K562 (cell line): Measurements from ENCODE around the gene HCRT. TPM values are rescaled to one million over a fixed set of nuclear protein-coding genes. Genes with fewer than 3 reads are reported as not detected.

Experiments
- ATAC-seq: fragments of 200-7000 bp; cut with Tn5 transposase; 3 replicates; pipeline ENCODE4 v1.9.1; 2020; ENCODE audit warnings: moderate library complexity
- BruUV-seq: library from RNA; stranded (reverse); fragments of 400-500 nt; replicated peaks from 2 replicates; lab custom pipeline; 2021; lab: Mats Ljungman, UMichigan
- CTCF ChIA-PET: fragments of 300-600 bp; formaldehyde crosslinking; extraction: SDS; loops from one replicate; lab custom pipeline; 2021; ENCODE audit warnings: low intra/inter-chr PET ratio; lab: Yijun Ruan, JAX
- POLR2A ChIA-PET: fragments of 300-600, 350-650 bp; sonication (Branson Sonifier 250); formaldehyde crosslinking; extraction: SDS; loops from one replicate; lab custom pipeline; 2021; ENCODE audit warnings: antibody characterized with exemption, inconsistent platforms; lab: Yijun Ruan, JAX
- DNase-seq, 4 experiments: peaks; one replicate each; pipeline versions ENCODE4 v3.0.0 to v3.0.0-alpha.2; 2011 to 2018; ENCODE audit warnings: low spot score in 3 of 4, mixed read lengths in 3 of 4; ENCODE audit errors: extremely low read depth in 1 of 4
- FAIRE-seq: peaks from 2 replicates; lab custom pipeline; 2011; peaks lifted over from hg19 to GRCh38; lab: Jason Lieb, UNC
- H2AFZ ChIP-seq: 2 replicates; pipeline ENCODE4 v1.6.0; 2011; ENCODE audit warnings: low read depth, low read length, control low read depth, inconsistent platforms
- H3K27ac ChIP-seq: fragments of 200-600 bp; 3 replicates; pipeline ENCODE4 v1.8.0; 2011; ENCODE audit warnings: low read depth, mild to moderate bottlenecking, control low read depth, inconsistent platforms, low read length, moderate library complexity, mixed read lengths; ENCODE audit errors: extremely low read depth
- H3K27me3 ChIP-seq, 2 experiments: fragments of 300-600 bp in 1 of 2; 2 replicates in 1 of 2; 3 replicates in 1 of 2; pipeline versions ENCODE4 v1.6.0 to v1.8.0; 2011; ENCODE audit warnings: inconsistent platforms in 2 of 2, low read length in 2 of 2, mild to moderate bottlenecking in 1 of 2, mixed read lengths in 1 of 2, moderate library complexity in 1 of 2; ENCODE audit not compliant: control insufficient read depth in 2 of 2, insufficient read depth in 2 of 2
- H3K36me3 ChIP-seq: fragments of 300-600 bp; 3 replicates; pipeline ENCODE4 v1.8.0; 2011; ENCODE audit warnings: mild to moderate bottlenecking, low read length, inconsistent platforms; ENCODE audit not compliant: control insufficient read depth, insufficient read depth
- H3K4me1 ChIP-seq, 2 experiments: fragments of 200-600 bp in 1 of 2; replicated peaks in 1 of 2; 2 replicates in 1 of 2; 3 replicates in 1 of 2; pipeline versions ENCODE4 v1.5.1 to v1.8.0; 2011; ENCODE audit warnings: inconsistent platforms in 2 of 2, low read length in 2 of 2, mild to moderate bottlenecking in 1 of 2, mixed read lengths in 1 of 2, moderate library complexity in 1 of 2; ENCODE audit not compliant: control insufficient read depth in 2 of 2, insufficient read depth in 2 of 2
- H3K4me2 ChIP-seq: 2 replicates; pipeline ENCODE4 v1.6.1; 2011; ENCODE audit warnings: low read length, control low read depth, inconsistent platforms, mixed read lengths; ENCODE audit not compliant: insufficient read depth
- H3K4me3 ChIP-seq: fragments of 200-600 bp; sonication (generic), shearing (Covaris generic); 2 replicates; pipeline ENCODE4 v1.5.1; 2016; ENCODE audit warnings: control low read depth, inconsistent platforms
- H3K79me2 ChIP-seq: fragments of 200-600 bp; 3 replicates; pipeline ENCODE4 v1.8.0; 2011; ENCODE audit warnings: low read length, inconsistent platforms; ENCODE audit not compliant: control insufficient read depth, insufficient read depth
- H3K9ac ChIP-seq, 2 experiments: 2 replicates each; pipeline versions ENCODE4 v1.6.0 to v1.6.1; 2011; ENCODE audit warnings: low read depth in 2 of 2, low read length in 2 of 2, control low read depth in 1 of 2, inconsistent platforms in 1 of 2, mild to moderate bottlenecking in 1 of 2, mixed read lengths in 1 of 2; ENCODE audit not compliant: insufficient read depth in 1 of 2
- H3K9me1 ChIP-seq: one replicate; pipeline ENCODE4 v1.6.0; 2011; ENCODE audit warnings: inconsistent platforms, mild to moderate bottlenecking, low read length, moderate library complexity; ENCODE audit not compliant: control insufficient read depth, insufficient read depth
- H3K9me3 ChIP-seq: replicated peaks from 2 replicates; pipeline ENCODE4 v1.5.1; 2011; ENCODE audit warnings: low read depth, low read length, inconsistent platforms; ENCODE audit not compliant: control insufficient read depth, insufficient read depth
- H4K20me1 ChIP-seq: replicated peaks from 2 replicates; pipeline ENCODE4 v1.6.1; 2011; ENCODE audit warnings: low read length, inconsistent platforms, mixed read lengths; ENCODE audit not compliant: control insufficient read depth, insufficient read depth
- ARNT ChIP-seq, 2 experiments: fragments of 450-650 bp; IDR thresholded peaks; 2 replicates each; pipeline ENCODE4 v1.6.1; 2016; ENCODE audit warnings: mild to moderate bottlenecking in 1 of 2
- ELF1 ChIP-seq: fragments of 200-800 bp; sonication (Bioruptor generic); IDR thresholded peaks from 2 replicates; pipeline ENCODE4 v1.6.1; 2016; ENCODE audit warnings: missing genetic modification characterization, missing compliant biosample characterization
- FOSL1 ChIP-seq: fragments of 200-800 bp; sonication (Bioruptor generic); conservative IDR thresholded peaks from 2 replicates; pipeline ENCODE4 v1.6.1; 2016; ENCODE audit warnings: missing genetic modification characterization, missing compliant biosample characterization
- HDAC1 ChIP-seq, 2 experiments: fragments of 450-650 bp; IDR thresholded peaks; 2 replicates each; pipeline ENCODE4 v1.6.1; 2016 to 2017; ENCODE audit warnings: inconsistent platforms in 1 of 2, mild to moderate bottlenecking in 1 of 2, moderate library complexity in 1 of 2
- HLTF ChIP-seq: fragments of 450-650 bp; IDR thresholded peaks from 2 replicates; pipeline ENCODE4 v1.6.1; 2016
- HNRNPLL ChIP-seq: fragments of 200-400 bp; formaldehyde crosslinking; IDR thresholded peaks from 2 replicates; pipeline ENCODE4 v1.6.1; 2017; ENCODE audit warnings: low read length, low read depth, mild to moderate bottlenecking; ENCODE audit not compliant: poor library complexity, severe bottlenecking
- KLF10 ChIP-seq: fragments of 250-450 bp; sonication (Bioruptor Pico); IDR thresholded peaks from 2 replicates; pipeline ENCODE4 v1.6.1; 2021; ENCODE audit warnings: matching md5 sums
- LARP7 ChIP-seq: fragments of 450-650 bp; IDR thresholded peaks from 2 replicates; pipeline ENCODE4 v1.6.1; 2016
- MTA1 ChIP-seq: fragments of 450-650 bp; IDR thresholded peaks from 2 replicates; pipeline ENCODE4 v1.6.1; 2017; ENCODE audit warnings: borderline replicate concordance
- NBN ChIP-seq: fragments of 450-650 bp; IDR thresholded peaks from 2 replicates; pipeline ENCODE4 v1.6.1; 2016; ENCODE audit warnings: low read depth, mild to moderate bottlenecking
- OTX1 ChIP-seq: fragments of 450-650 bp; formaldehyde crosslinking; IDR thresholded peaks from 2 replicates; pipeline ENCODE4 v1.4.0; 2022; ENCODE audit warnings: mild to moderate bottlenecking
- PHB2 ChIP-seq: fragments of 450-650 bp; IDR thresholded peaks from 2 replicates; pipeline ENCODE4 v1.6.1; 2017; ENCODE audit warnings: low read depth
- POLR2A ChIP-seq: fragments of 450-650 bp; conservative IDR thresholded peaks from 2 replicates; pipeline ENCODE4 v1.6.1; 2016
- RBBP5 ChIP-seq: fragments of 200-600 bp; sonication (generic); IDR thresholded peaks from 2 replicates; pipeline ENCODE4 v1.6.1; 2012; ENCODE audit warnings: borderline replicate concordance, mild to moderate bottlenecking, low read length, control low read depth, inconsistent platforms; ENCODE audit not compliant: insufficient read depth, poor library complexity, severe bottlenecking
- RFX5 ChIP-seq: IDR thresholded peaks from 2 replicates; pipeline ENCODE4 v1.6.1; 2011; ENCODE audit warnings: low read depth, mild to moderate bottlenecking, improper control_type of control experiment, low read length
- SREBF1 ChIP-seq: fragments of 150-350 bp; IDR thresholded peaks from 2 replicates; pipeline ENCODE4 v1.6.1; 2014; ENCODE audit warnings: antibody characterized with exemption, low read depth, low read length, borderline replicate concordance
- YY1 ChIP-seq, 3 experiments: IDR thresholded peaks; 2 replicates each; pipeline ENCODE4 v1.6.1; 2011; ENCODE audit warnings: low read length in 2 of 3, mild to moderate bottlenecking in 2 of 3, moderate library complexity in 2 of 3, borderline replicate concordance in 1 of 3, control low read depth in 1 of 3, low read depth in 1 of 3; ENCODE audit not compliant: insufficient read depth in 3 of 3, insufficient replicate concordance in 2 of 3, control insufficient read depth in 1 of 3, insufficient read length in 1 of 3; ENCODE audit errors: extremely low read depth in 1 of 3
- ZEB2 ChIP-seq: fragments of 450-650 bp; IDR thresholded peaks from 2 replicates; pipeline ENCODE4 v1.6.1; 2016
- ZNF518B ChIP-seq: fragments of 250-450 bp; sonication (Bioruptor Pico); IDR thresholded peaks from 2 replicates; pipeline ENCODE4 v1.5.0; 2021; ENCODE audit warnings: mild to moderate bottlenecking, moderate library complexity
- ZNF79 ChIP-seq: fragments of 250-450 bp; sonication (Bioruptor Pico); IDR thresholded peaks from 2 replicates; pipeline ENCODE4 v1.4.0; 2020; ENCODE audit warnings: low read depth, mild to moderate bottlenecking, moderate library complexity
- WGBS: fragments of 100-300 bp; shearing (Covaris generic); methylation state at CpG from one replicate; pipeline ENCODE4 v1.1.6; 2016; ENCODE audit warnings: low coverage, mixed read lengths; ENCODE audit not compliant: insufficient coverage; ENCODE audit errors: missing lambda C conversion rate; 5-methylcytosine and 5-hydroxymethylcytosine counted together
- in situ Hi-C: fragments of 300-500 bp; cut with MboI; formaldehyde crosslinking; loops from 4 replicates; pipeline ENCODE4 v1.15.0; 2018; ENCODE audit warnings: inconsistent platforms, mixed read lengths
- intact Hi-C: fragments of 100-400 bp; cut with micrococcal nuclease; formaldehyde crosslinking; loops from 2 replicates; pipeline ENCODE4 v1.14.2; 2022
- polyA plus RNA-seq, 8 experiments: library from polyadenylated mRNA; depleted of rRNA in 4 of 8; stranded (reverse) in 5 of 8; unstranded in 3 of 8; fragments of >200 nt; fragmentation: Nextera tagmentation in 2 of 8; fragmentation: Illumina TruSeq in 1 of 8; extraction: Ambion mirVana in 2 of 8; extraction: Trizol in 1 of 8; gene quantifications; 2 replicates each; pipeline versions ENCODE4 v1.2.1 to v1.2.3, GENCODE V29; 2011 to 2014; ENCODE audit warnings: inconsistent platforms in 1 of 8, missing spikeins in 1 of 8
- total RNA-seq, 7 experiments: library from RNA; depleted of rRNA in 6 of 7; stranded (reverse); fragments of >200 nt in 6 of 7; fragmentation: Illumina TruSeq in 2 of 7; extraction: Trizol in 2 of 7; gene quantifications; 2 replicates each; pipeline versions ENCODE4 v1.2.1 to v1.2.3, GENCODE V29; 2011 to 2021; ENCODE audit warnings: low replicate concordance in 1 of 7

Gene HCRT
- total and polyA plus RNA-seq, 9 of the 15 experiments (the other 6 are each of a cell fraction or from before 2014, with no cell fraction given), result not detected

DNA sequence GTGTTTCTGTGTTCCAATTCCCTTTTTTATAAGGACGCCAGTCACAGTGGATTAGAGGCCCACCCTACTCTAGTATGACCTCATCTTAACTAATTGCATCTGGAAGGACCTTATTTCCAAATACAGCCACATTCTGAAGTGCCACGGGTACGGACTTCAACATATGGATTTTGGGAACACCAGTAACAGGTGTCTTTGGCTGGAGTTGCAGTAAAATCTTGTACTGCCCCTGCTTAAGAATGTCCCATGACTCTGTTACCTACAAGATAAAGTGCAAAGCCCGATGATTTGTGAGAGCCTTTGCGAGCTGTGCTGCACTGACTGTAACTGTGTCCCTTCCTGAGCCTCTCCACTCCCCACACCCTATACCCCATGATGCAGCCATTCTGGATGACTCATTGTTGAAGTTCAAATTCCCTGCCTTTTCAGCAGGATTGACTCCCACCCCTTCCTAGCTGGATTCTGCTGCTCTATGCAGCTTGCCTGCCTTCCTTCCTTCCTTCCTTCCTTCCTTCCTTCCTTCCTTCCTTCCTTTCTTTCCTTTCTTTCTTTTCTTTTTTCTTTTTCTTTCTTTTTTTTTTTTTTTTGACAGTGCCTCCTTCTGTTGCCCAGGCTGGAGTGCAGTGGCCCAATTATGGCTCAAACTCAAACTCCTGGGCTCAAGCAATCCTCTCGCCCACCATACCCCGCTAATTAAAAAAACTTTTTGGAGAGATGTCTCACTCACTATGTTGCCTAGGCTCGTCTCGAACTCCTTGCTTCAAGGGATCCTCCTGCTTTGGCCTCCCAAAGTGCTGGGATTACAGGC, 2.1 kb downstream of the HCRT start:
- H3K4me3 ChIP-seq, result peak overlapping the region; percentile 65
- peak overlapping the region; percentile 79 to 87 for H3K9ac ChIP-seq
- peak; percentile 77 for FAIRE-seq
- whole genome bisulfite sequencing, result 40% methylated on average over 9 of the region's 9 CpGs
- in situ Hi-C loops, result no loop called here
- peak overlapping the region; percentile 96 for H2AFZ ChIP-seq
- H3K36me3 ChIP-seq, result no peaks in the 10 kb centered on the region
- DNase-seq, result peak; percentile 61 to 75 (median 63)
- peak overlapping the region; percentile 95 for H3K4me2 ChIP-seq
- peak; percentile 42 for ATAC-seq
- ChIA-PET POLR2A (interaction anchor here (1.9 kb wide), 1 partner anchor 11 kb away, joined by 7 read pairs; the partner anchor contains the start of gene GHDC), CTCF (interaction anchor here (0.5 kb wide), 1 partner anchor 268 kb away, joined by 4 read pairs; no protein-coding TSS in a partner anchor)
- H3K27ac ChIP-seq, result peak overlapping the region; percentile 66
- H4K20me1 ChIP-seq, result 0 out of 2 replicates have a peak, but pooled peaks cover 4% of the 10 kb centered on the region
- peaks cover 11% of the 10 kb centered on the region; the same call in 2 of the 3 replicates for H3K79me2 ChIP-seq
- no peaks in the 10 kb centered on the region for H3K9me3 ChIP-seq
- BruUV-seq, result no TSS peak
- H3K4me1 ChIP-seq, result peaks cover 31 to 50% of the 10 kb centered on the region in 2 experiments
- intact Hi-C loops, result loop anchor here (5.0 to 10.0 kb wide), 2 partner anchors 221 to 222 kb away; no protein-coding TSS in a partner anchor
- H3K27me3 ChIP-seq, result no peaks in the 10 kb centered on the region
- H3K9me1 ChIP-seq, result peaks cover 7% of the 10 kb centered on the region
- TF ChIP-seq KLF10 (CRISPR knock-in tag) (no peak), YY1 (IDR thresholded peaks at IDR 0.05; ENCODE audit: borderline replicate concordance in 1 of 3, control insufficient read depth in 1 of 3, extremely low read depth in 1 of 3, insufficient read depth in 3 of 3, insufficient read length in 1 of 3, insufficient replicate concordance in 2 of 3, low read depth in 1 of 3, low read length in 2 of 3) (peak in 1 of 3 experiments; percentile 67), ELF1 (0 out of 2 replicates have a peak, but pooled peaks have one; percentile 14), RBBP5 (no peak), ZNF518B (CRISPR knock-in tag) (no peak), ARNT (IDR thresholded peaks at IDR 0.05) (peak; percentile 64 to 84; a peak in 3 of 4 replicates), RFX5 (no peak), HNRNPLL (no peak), SREBF1 (no peak), HDAC1 (IDR thresholded peaks at IDR 0.05) (peak in 1 of 2 experiments; percentile 74; a peak in 2 of 4 replicates), OTX1 (CRISPR knock-in tag) (0 out of 2 replicates have a peak, but pooled peaks have one; percentile 53), ZEB2 (no peak), PHB2 (no peak), LARP7 (peak; percentile 85; the same call in 1 of the 2 replicates), POLR2A (0 out of 2 replicates have a peak, but pooled peaks have one; percentile 1), NBN (peak; percentile 84), FOSL1 (tag) (peak; percentile 94), ZNF79 (no peak), MTA1 (peak; percentile 46), HLTF (peak; percentile 81; the same call in 1 of the 2 replicates)
